Transverse colon (tissue), 4 donors: Measurements from ENCODE around the gene TNFSF9. TPM values are rescaled to one million over a fixed set of nuclear protein-coding genes. Genes with fewer than 3 reads are reported as not detected.
A peak's percentile ranks its signal among the peaks of the same experiment; 100 is the strongest.

ENCODE experiments used
- DNase-seq: peaks from one replicate; pipeline ENCODE4 v3.0.0-alpha.2; 2019
- H3K27ac ChIP-seq, 4 donors: fragments of 200-600 bp; sonication (generic); 2 replicates each; pipeline ENCODE4 v1.5.1; 2016 to 2018; ENCODE audit warnings: inconsistent platforms in 4 of 4
- H3K27me3 ChIP-seq: fragments of 200-600 bp; sonication (generic); 2 replicates; pipeline ENCODE4 v1.5.1; 2017; ENCODE audit warnings: inconsistent platforms
- H3K36me3 ChIP-seq, 4 donors: fragments of 200-600 bp; sonication (generic); 2 replicates each; pipeline ENCODE4 v1.5.1; 2017 to 2019; ENCODE audit warnings: inconsistent platforms in 4 of 4
- H3K4me1 ChIP-seq, 4 donors: fragments of 200-600 bp; sonication (generic); 2 replicates each; pipeline ENCODE4 v1.5.1; 2017 to 2020; ENCODE audit warnings: inconsistent platforms in 4 of 4
- H3K4me3 ChIP-seq, 4 donors: fragments of 200-600 bp; sonication (generic); 1 replicate in 1 of 4; 2 replicates in 3 of 4; pipeline versions ENCODE4 v1.5.1 to v1.6.1; 2017 to 2019; ENCODE audit warnings: inconsistent platforms in 4 of 4
- H3K9me3 ChIP-seq, 2 donors: fragments of 200-600 bp; sonication (generic); 2 replicates each; pipeline ENCODE4 v1.5.1; 2017 to 2019; ENCODE audit warnings: inconsistent platforms in 2 of 2
- EP300 ChIP-seq: sonication (generic); formaldehyde crosslinking; IDR thresholded peaks from one replicate; pipeline ENCODE4 v1.6.1; 2017; ENCODE audit warnings: antibody characterized with exemption, low read depth
- POLR2A ChIP-seq: fragments of 450-650 bp; IDR thresholded peaks from one replicate; pipeline ENCODE4 v1.6.1; 2016; ENCODE audit warnings: antibody characterized with exemption, mild to moderate bottlenecking, moderate library complexity
- POLR2AphosphoS5 ChIP-seq, 3 donors: sonication (generic); formaldehyde crosslinking; IDR thresholded peaks; one replicate each; pipeline ENCODE4 v1.6.1; 2016; ENCODE audit warnings: antibody characterized with exemption in 3 of 3
- WGBS, 2 donors: methylation state at CpG; one replicate each; pipeline ENCODE4 v1.1.5; 2018; ENCODE audit warnings: low coverage in 1 of 2; 5-methylcytosine and 5-hydroxymethylcytosine counted together
- in situ Hi-C, 4 donors: fragments of 200-750 bp; cut with MboI; loops; one replicate each; pipeline versions ENCODE4 v1.15.0 to v1.15.1; 2017; ENCODE audit warnings: low sequenced_read_pairs in 3 of 4, low pct_ligation_motif_present in 1 of 4, low pct_unique_long_range_greater_than_20kb in 1 of 4
- intact Hi-C: fragments of 100-400 bp; cut with DNase I; formaldehyde crosslinking; loops from one replicate; pipeline ENCODE4 v1.15.1; 2023; ENCODE audit warnings: low total_unique reads
- total RNA-seq, 4 donors: library from RNA; depleted of rRNA; stranded (reverse); fragments of >200 nt; gene quantifications; one replicate each; pipeline ENCODE4 v1.1.0, GENCODE V29; 2016
- TF ChIP-seq, protein P1 (sequence below), 5 experiments: fragments of 200-600 bp in 3 of 5; fragments of 450-650 bp in 2 of 5; sonication (generic) in 3 of 5; IDR thresholded peaks; 1 replicate in 2 of 5; 2 replicates in 3 of 5; pipeline ENCODE4 v1.5.1; 2016 to 2017; ENCODE audit warnings: antibody characterized with exemption in 5 of 5, inconsistent platforms in 3 of 5, mild to moderate bottlenecking in 2 of 5, moderate library complexity in 1 of 5

Gene TNFSF9
- total RNA-seq, 4 donors from 2014 or later: 0.95 to 2.7 TPM; not detected in 2

DNA sequence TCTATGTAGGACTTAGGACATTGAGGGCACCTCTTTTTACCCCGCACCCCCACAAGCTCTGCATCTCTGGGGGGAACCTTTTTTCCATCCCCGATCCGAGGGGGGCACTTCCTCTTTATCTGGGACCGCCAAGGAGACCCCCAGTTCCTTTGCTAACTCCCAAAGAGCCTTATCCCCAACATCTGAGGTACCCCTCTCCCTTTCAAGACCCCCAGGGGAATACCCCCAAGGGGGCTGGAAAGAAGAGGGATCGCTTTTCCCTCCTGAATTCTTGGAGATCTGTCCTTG is 1.1 kb downstream of the TNFSF9 start:
- intact Hi-C loops: loop anchor here (10.0 kb wide), 1 partner anchor 343 kb away; no protein-coding TSS in a partner anchor
- in situ Hi-C loops: no loop called here
- TF ChIP-seq, protein P1, sequence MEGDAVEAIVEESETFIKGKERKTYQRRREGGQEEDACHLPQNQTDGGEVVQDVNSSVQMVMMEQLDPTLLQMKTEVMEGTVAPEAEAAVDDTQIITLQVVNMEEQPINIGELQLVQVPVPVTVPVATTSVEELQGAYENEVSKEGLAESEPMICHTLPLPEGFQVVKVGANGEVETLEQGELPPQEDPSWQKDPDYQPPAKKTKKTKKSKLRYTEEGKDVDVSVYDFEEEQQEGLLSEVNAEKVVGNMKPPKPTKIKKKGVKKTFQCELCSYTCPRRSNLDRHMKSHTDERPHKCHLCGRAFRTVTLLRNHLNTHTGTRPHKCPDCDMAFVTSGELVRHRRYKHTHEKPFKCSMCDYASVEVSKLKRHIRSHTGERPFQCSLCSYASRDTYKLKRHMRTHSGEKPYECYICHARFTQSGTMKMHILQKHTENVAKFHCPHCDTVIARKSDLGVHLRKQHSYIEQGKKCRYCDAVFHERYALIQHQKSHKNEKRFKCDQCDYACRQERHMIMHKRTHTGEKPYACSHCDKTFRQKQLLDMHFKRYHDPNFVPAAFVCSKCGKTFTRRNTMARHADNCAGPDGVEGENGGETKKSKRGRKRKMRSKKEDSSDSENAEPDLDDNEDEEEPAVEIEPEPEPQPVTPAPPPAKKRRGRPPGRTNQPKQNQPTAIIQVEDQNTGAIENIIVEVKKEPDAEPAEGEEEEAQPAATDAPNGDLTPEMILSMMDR (IDR thresholded peaks at IDR 0.05): no peak
- TF ChIP-seq POLR2AphosphoS5 (IDR thresholded peaks at IDR 0.05): no peak
- TF ChIP-seq POLR2A: no peak
- TF ChIP-seq EP300: no peak
- H3K4me1 ChIP-seq: peaks cover 10 to 47% (median 26%) of the 10 kb centered on the region in 4 donors
- no peak for DNase-seq
- WGBS, 2 donors: 30 to 52% methylated on average over 2 to 5 of the region's 5 CpGs
- H3K27me3 ChIP-seq: peaks cover 21% of the 10 kb centered on the region
- no peaks in the 10 kb centered on the region for H3K36me3 ChIP-seq
- peak overlapping the region in 3 of 4 donors; percentile 43 to 64 (median 56) for H3K4me3 ChIP-seq
- no peak overlapping the region for H3K27ac ChIP-seq
- no peaks in the 10 kb centered on the region for H3K9me3 ChIP-seq

DNA sequence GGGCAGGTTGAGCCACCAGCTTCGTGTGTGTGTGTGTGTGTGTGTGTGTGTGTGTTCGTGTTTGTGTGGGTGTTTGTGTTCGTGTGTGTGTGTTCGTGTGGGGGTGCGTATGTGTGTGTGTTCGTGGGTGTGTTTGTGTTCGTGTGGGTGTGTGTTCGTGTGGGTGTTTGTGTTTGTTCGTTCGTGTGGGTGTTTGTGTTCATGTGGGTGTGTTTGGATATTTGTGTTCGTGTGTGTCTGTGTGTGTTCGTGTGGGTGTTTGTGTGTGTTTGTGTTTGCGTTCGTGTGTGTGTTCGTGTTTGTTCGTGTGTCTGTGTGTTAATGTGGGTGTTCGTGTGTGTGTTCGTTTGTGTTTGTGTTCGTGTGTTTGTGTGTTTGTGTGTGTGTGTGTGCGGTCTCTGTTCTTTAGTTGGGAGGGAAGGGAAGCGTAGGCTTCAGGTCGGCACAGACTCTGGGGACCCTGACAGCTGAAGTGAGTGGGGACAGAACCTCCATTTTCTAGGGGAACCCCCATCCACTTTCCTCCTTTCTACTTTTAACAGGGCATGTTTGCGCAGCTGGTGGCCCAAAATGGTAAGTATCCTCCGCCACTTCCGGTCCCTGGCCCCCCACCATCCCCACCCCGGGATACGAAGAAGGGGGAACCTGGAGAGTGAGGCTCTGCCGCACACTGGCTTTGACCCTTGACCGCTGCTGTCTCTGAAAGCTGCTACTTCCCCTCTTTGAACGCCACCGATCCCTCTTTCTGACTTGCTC is 1.6 kb downstream of the TNFSF9 start:
- no peaks in the 10 kb centered on the region for H3K9me3 ChIP-seq
- no peaks in the 10 kb centered on the region for H3K36me3 ChIP-seq
- peaks cover 21% of the 10 kb centered on the region for H3K27me3 ChIP-seq
- intact Hi-C loops: loop anchor here (10.0 kb wide), 1 partner anchor 342 kb away; no protein-coding TSS in a partner anchor
- no peak for DNase-seq
- TF ChIP-seq, protein P1 (IDR thresholded peaks at IDR 0.05): no peak
- no peak for TF ChIP-seq POLR2AphosphoS5 (IDR thresholded peaks at IDR 0.05)
- no peak for TF ChIP-seq POLR2A
- TF ChIP-seq EP300: no peak
- in situ Hi-C loops: no loop called here
- 18 to 47% methylated on average over 5 to 31 of the region's 31 CpGs for WGBS, 2 donors
- peak overlapping the region in 2 of 4 donors; percentile 56 to 64 for H3K4me3 ChIP-seq
- H3K4me1 ChIP-seq: peaks cover 10 to 47% (median 26%) of the 10 kb centered on the region in 4 donors
- no peak overlapping the region for H3K27ac ChIP-seq

DNA sequence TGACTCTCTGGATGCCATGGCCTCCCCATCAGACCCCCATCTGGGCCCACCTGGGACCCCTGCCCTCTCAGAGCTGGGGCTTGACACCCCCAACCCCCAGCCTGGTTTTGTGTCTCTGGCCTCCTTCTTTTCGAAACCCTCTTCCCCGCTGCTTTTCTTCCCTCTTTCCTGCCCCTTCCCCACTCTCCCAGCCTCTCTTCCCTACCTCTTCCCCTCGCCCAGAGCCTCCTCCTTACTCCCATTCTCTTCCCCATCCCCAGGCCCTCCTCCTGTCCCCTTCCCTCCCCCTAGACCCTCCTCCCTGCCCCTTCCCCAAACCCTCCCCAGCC is 2.1 kb downstream of the TNFSF9 start:
- H3K4me1 ChIP-seq: peaks cover 10 to 47% (median 29%) of the 10 kb centered on the region in 4 donors
- no peak for TF ChIP-seq POLR2AphosphoS5 (IDR thresholded peaks at IDR 0.05)
- TF ChIP-seq POLR2A: no peak
- TF ChIP-seq EP300: no peak
- TF ChIP-seq, protein P1 (IDR thresholded peaks at IDR 0.05): no peak
- no peak overlapping the region for H3K27ac ChIP-seq
- H3K36me3 ChIP-seq: no peaks in the 10 kb centered on the region
- WGBS, 2 donors: 33 to 65% methylated on average over 2 to 3 of the region's 3 CpGs
- peaks cover 21% of the 10 kb centered on the region for H3K27me3 ChIP-seq
- H3K4me3 ChIP-seq: no peak overlapping the region
- DNase-seq: no peak
- in situ Hi-C loops: no loop called here
- no peaks in the 10 kb centered on the region for H3K9me3 ChIP-seq
- intact Hi-C loops: loop anchor here (10.0 kb wide), 1 partner anchor 342 kb away; no protein-coding TSS in a partner anchor

DNA sequence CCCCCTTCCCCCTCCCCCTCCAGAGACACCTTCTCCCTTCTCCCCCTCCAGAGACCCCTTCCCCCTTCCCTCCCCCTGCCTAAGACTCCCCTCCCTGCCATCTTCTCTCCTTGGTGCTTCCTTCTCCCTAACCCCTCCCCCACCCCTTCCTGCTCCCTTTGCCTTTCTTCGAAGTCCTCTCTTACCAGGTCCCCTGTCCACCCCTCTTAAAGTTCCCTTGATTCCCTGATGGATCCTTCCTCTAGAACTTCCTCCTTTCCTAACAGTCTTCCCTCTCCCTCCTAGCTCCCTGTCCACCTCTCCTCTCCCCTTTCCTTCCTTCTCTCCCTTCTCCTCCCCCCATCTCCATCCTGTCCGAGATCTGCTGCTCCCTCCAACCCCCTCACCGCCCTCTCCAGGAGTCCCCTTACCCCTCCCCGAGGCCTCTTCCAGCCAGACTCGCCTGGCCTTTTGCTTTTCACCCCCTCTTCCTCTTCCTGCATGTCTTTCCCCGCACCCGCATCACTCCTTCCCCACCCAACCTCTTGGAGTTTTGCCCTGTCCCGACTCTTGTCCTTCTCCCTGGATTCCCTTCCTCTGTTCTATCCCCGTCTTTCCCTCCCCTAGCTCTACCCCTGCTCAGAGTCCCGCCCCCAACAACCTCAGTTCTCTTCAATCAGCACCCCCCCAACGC is 3.1 kb downstream of the TNFSF9 start:
- no peak overlapping the region for H3K4me3 ChIP-seq
- no peak for TF ChIP-seq EP300
- TF ChIP-seq POLR2AphosphoS5 (IDR thresholded peaks at IDR 0.05): no peak
- no peak for TF ChIP-seq POLR2A
- TF ChIP-seq, protein P1 (IDR thresholded peaks at IDR 0.05): no peak
- H3K27ac ChIP-seq: no peak overlapping the region
- intact Hi-C loops (loop anchor here (10.0 kb wide), 1 partner anchor 341 kb away; no protein-coding TSS in a partner anchor), in situ Hi-C loops (no loop called here)
- H3K4me1 ChIP-seq: peaks cover 10 to 42% (median 27%) of the 10 kb centered on the region in 4 donors
- WGBS, 2 donors: 21 to 48% methylated on average over 6 to 11 of the region's 11 CpGs
- no peaks in the 10 kb centered on the region for H3K9me3 ChIP-seq
- DNase-seq: no peak
- no peaks in the 10 kb centered on the region for H3K36me3 ChIP-seq
- peaks cover 21% of the 10 kb centered on the region for H3K27me3 ChIP-seq
